HG03159 (cell line): ENCODE measurements around the gene ALS2.
"Not testable (repeated sequence)": the region's sequence is repeated elsewhere in the genome, so short reads cannot be mapped to it uniquely, and the experiment has no call there.

Experiments
- ATAC-seq: cut with Tn5 transposase; IDR thresholded peaks from one replicate; pipeline ENCODE4 v1.9.1; 2021; ENCODE audit warnings: mild to moderate bottlenecking, moderate library complexity; ENCODE audit not compliant: unreplicated experiment

ALS2 gene

DNA sequence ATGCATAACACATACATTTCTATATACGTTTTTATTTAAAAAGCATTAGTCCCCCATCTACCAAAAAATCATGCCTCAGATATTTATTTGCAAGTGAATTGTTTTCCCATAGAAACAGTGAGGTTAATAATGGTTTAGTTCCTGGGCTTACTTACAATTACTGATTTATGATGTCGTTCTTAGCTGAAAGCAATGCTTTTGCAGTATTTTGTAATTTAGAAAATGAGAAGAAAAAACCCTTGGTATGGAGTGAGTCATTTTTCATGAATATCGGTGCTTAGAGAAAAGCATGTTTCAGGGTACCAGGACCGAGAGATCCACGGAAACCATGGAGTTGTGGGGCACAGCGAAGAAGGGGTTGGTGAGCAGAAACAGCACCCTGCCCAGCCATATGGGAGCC lies 13.6 kb upstream of the ALS2 start:
- no peak for ATAC-seq

DNA sequence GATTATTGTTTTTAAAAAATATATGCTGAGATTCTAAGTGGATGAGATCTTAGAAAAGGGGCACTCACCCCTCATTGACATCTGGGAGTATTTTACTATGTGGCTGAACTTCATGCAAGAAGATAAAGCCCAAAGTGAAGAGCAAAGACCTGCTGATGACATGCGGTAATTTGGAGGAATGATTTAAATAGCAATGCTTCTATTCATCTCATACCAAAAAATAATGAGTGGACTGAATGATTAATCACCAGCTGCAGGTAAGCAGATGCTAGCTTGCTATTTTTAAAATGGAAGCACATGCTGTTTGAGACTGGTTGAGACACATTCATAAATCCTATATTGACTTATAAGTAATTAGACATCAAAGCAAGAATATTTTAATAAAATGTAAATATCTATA lies 12.9 kb upstream of the ALS2 start:
- ATAC-seq, result no peak

DNA sequence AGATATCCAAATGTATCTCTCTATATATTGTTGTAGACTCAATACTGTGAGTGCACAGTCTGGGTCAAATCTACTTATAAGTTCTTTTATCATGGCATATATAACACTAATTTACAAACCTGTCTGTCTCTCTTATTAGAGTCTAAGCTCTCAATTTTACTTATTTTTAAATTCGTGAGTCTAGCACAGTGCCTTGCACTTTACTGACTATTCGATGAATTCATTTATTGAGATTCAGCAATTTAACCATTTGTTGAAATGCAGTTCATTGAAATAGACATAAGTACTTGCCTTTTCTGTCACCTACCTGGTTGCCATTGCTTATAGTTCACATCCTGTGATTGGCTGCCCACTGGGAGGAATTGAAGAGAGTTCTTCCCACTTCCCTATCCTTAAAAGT lies 10.3 kb upstream of the ALS2 start:
- no peak for ATAC-seq

DNA sequence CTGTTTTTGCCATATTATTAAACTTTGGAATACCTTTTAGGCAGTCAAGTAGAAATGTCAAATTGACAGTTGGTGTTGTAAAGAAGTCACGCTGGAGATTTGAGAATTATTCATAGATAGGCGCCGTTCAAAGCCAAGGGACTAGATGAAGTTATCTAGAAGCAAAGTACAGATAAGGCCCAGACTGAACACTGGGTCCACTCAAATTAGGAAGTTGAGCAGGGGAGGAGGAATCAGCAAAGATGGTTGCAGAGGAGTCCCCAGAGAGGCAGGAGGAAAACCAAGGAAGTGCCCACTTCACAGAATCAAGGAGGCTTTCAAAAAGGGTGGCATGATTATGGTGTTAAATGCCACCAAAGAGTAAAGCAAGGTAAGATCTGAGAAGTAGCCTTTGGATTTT lies 9.6 kb upstream of the ALS2 start:
- no peak for ATAC-seq

DNA sequence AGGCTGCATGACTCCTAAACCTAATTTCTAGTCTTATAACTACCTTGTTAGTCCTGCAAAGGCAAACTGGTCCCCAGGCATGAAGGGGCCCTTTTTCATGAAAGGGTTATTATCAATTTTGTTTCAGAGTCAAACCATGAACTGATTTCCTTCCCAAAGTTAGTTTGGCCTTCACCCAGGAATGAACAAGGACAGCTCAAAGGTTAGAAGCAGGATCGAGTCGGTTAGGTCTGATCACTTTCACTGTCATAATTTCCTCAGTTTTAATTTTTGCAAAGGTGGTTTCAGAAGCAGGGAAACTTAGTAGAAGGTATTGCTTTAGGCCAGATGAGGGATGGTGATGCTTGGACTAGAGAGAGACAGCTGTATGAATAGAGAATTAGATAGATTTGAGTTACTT lies 8.7 kb upstream of the ALS2 start:
- ATAC-seq, result no peak

DNA sequence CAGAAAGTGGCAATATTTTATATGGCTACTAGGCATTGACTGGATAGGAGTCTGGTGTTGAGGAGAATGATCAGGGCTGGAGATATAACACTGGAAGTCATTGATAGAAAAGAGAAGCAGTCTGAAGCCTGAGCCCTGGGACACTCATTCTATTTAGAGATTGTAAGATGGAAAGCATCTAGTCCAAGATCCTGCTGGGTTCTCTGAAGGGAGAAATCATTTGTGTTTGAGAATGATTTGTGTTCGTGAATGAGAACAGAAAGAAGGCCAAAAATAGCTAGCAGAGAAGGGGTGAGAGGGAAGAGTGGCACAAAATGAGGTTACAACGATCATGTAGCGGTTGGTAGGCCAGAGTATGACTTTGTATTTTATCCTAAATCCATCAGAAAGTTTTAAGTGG lies 7.6 kb upstream of the ALS2 start:
- ATAC-seq, result no peak

DNA sequence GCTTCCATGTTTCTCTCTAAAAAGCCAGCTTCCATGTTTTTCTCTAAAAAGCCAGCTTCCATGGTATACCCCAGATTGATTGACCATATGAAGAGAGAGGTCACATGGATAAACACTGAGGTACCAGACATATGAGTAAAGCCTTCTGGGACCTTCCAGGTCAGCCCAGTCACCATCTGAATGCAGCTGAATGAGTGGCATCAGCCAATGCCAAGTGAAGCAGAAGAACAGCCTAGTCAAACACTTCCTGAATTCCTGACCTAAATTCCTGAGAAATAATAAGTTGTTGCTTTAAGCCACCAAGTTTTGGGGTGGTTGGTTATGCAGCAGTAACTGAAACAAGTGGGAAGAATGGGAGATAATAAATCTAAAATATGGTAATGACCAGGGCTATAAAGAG lies 5.7 kb upstream of the ALS2 start:
- no peak for ATAC-seq

DNA sequence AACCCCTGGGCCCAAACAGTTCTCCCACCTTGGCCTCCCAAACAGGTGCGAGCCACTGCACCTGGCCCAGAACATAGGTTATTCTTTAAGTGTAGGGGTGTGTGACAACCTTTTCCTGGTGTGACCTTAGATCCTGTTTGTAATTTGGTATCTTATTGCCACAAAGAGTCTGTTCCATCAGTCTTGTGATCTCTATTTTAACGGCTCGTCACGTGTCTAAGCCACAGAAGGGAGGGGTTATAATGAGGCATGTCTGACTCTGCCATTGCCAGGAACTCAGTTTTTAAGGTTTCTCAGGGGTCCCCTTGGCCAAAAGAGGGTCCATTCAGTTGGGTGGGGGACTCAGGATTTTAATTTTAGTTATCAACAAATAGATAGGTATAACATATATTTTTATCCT lies 4.4 kb upstream of the ALS2 start:
- ATAC-seq, result no peak

DNA sequence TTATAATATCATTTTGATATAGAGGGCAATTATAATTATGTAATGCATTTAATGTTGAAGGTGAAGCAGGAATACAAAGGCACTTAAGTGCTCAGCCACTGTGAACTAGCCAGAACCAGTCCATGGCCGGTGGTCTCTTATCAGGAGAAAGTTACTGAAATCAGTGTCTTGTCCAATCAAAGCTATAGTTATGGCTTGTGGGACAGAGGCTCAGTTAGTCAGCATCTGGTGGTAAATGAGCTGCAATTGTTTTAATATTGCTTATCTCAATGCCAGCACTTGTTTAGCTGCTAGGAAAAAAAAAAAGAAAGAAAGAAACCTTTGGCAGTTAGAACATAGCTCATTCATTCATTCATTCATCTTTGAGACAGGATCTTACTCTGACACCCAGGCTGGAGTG lies 3.8 kb upstream of the ALS2 start:
- no peak for ATAC-seq

DNA sequence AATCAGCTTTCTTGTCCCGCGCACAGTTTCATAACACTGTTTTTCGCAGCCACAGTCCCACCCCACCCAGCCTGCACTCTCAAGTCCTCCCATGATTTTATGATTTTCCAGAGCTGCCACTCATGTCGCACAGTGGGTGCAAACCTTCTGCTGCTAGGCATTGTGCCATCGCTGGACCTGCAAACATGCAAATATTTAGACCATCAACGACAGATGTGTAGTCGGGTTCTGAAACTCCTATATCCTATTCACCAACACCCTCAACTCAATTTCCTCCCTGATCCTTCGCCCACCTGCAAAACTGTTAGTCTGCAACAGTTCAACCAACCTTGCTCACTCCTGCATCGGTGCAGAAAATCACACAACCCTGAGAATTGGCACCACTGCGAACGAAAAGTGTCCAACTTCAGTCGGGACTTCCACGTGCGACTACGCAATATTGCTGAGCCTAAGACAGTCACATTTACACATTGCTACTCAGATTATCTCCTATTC lies 871 bp upstream of the ALS2 start:
- ATAC-seq, result no peak

DNA sequence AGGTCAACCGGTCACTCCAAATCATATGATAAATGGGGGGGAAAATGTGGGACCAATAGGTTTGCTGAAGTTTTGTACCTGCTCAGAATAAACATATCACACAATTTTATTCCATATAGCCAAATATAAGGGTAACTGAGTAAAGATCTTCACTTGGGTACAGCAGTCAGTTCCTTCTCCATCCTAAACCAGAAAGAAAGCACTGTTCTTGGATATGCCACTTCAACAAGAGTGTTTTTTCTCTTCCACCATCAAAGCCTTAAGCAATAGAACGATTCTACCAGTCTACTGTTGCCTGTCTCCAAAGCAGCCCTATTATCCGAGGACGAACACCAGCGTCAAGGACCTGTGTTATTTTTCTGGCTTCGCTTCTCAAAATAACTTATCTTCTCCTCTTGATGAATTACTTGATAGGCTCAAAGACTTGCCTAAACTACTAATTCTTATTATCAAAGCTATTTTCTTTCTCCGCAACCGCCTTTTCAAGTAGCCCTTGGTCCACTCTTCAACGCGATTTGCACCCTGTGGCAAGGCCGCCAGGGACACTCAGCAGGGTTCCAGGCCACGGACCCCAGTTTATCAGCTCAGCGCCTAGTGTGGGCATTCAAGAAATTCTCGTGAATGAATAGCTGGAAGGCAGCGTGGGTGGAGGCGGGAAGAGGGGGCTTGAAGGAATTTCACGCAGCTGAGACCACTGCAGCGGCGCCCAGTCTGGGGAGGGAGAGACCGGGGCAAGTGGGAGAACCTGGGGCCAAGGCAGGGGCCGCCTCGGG lies 646 bp downstream of the ALS2 start:
- no peak for ATAC-seq

DNA sequence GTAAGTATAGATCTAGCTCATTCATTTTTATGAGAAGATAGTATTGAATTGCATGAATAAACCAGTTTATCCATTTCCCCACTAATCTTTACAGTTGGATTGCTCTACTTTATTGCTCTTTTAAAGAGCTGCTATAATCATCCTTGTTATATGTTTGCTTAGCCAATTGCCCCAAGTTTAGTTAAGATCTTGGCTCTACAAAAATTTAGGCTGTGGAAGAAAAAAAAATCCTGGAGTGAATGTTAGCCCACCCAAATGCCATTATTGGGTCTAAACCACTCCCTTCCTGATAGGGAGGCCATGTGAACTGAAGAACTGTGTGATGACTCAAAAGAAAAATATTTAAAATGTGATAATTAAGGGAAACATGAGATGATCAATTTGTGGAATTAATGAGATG lies 2.9 kb downstream of the ALS2 start:
- no peak for ATAC-seq

DNA sequence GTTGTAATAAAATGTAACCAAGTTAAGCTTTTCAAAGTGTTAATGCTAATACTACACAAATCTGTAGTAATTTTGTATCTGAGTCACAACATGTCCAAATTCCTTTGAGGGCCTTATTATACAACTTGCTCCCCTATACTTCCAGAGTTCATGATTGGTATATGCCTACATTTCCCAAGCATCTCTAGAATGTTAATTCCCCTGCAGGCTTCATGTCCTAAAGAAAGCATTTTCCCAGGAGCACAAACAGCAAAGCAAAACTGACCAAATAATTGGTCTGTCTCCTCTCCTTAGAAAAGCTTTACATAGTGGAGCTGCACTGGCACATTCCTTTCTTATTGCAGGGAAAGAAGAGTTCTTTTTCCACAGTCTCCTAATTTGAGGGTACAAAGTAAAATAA lies 3.7 kb downstream of the ALS2 start:
- ATAC-seq, result no peak

DNA sequence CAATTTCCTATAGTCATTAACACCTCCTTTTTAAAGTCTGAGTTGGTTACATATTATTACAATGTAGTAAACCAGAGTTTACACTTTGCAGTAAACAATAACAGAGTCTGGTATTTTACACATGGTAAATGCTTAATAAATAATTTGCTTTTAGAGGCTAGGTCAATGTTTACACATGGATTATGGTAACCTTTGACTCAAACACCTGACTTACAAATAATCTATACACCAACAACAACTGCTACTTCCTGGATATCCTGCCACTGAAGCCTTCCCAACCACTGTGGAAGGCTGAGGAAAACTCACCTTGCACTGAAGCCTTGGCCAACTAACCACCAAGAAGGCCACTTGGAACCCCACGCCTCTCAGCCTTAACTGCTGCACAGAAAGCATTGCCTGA lies 5.4 kb downstream of the ALS2 start:
- no peak for ATAC-seq

DNA sequence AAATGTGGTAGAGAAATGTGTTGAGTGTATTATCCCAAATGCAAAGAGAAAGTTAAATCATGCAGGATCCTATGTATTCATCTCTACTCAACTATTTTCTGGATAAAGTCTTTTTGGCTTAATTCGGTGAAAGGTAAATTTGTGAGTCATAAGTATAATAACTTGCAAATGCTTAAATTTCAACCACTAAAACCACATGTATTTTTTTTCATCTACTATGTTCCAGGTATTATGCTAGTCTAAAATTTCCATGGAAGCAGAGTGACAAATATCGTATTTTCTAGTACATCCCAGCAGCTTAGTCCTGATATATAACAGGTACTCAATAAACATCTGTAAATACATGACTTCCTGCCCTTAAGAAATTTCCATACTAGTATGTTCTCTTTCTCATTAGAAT lies 6.2 kb downstream of the ALS2 start:
- no peak for ATAC-seq

DNA sequence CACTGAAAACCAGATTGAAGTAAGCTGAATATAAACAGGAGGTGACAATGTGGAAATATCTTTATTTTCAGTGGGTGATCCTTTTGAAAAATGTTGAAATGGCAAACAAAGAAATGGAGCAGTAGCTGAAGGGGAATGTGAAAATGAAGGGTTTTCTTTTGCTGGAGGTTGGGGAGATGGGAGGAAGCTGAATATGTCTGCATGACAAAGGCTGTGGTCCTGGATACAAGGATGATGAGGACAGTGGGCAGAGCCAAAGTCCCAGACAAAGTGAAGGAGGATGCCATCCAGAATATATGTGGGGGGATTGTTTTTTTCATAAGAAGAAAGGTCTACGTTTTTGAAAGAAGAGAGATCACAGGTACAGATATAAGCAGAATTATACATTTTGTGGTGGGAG lies 6.7 kb downstream of the ALS2 start:
- no peak for ATAC-seq

DNA sequence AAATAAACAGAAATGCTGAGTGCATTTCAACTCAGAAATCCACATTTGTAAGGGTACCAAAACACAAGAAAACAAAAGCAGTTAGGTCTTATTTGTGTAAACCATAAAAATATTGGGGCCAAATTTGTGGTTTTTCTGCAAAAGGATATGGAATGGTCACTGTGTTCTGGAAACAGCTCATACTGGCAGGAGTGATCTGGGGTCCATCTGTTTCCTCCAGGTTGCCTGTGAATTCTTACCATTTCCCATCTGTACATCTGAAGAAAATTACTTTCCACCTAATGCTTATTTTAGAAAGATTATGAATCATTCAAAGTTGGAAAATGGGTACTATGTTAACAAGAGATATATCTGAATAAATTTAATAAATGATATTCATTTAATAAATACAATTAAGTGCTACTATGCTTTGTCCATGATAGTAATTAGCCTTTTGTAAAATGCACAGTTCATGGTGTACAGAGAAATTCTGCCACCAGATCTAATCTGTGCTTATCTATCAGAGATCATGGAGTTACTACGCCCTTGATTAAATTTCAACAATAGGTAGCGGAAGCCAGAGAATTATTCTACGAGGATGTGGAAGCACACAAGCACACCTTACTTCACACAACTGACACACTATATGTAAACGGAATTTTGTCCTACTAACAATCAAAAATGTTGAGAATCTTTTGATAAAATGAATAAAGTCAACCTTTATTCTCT lies 10.9 kb downstream of the ALS2 start:
- ATAC-seq, result no peak

DNA sequence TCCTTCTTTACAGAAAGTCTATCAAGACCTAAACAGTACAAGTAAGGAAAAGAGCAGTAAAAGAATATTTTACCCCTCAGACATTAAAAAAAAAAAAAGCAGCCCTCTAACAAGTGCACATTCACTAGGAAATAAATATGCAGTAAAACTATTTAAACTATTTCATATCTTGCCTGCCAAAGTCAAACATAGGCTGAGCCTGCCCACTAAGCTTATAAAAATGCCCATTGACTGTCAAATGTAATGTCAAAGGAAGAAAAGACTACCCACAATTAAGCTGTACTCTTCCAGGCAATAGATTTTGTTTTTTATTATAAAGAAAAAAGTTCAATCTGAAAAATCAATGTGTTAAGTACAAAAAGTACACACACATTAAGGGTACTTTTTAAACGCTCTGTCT lies 11.8 kb downstream of the ALS2 start:
- ATAC-seq, result no peak

DNA sequence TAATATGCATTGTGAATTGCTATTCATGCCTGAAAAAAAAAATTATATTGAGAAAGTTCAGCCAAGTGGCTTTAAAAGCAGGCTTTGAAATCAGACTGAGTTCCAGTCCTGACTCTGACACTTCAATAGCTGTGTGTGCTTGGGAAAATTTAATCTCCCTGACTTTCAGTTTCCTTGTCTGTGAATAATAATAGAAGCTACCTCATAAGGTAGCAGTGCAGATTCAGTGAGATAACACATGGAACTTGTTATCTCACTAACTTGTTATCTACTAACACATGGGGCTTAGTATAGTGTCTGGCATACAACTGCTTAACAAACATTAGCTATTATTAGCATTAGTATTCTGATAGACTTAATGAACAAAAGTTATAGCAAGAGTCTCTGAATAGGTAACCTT lies 14.9 kb downstream of the ALS2 start:
- ATAC-seq, result no peak

DNA sequence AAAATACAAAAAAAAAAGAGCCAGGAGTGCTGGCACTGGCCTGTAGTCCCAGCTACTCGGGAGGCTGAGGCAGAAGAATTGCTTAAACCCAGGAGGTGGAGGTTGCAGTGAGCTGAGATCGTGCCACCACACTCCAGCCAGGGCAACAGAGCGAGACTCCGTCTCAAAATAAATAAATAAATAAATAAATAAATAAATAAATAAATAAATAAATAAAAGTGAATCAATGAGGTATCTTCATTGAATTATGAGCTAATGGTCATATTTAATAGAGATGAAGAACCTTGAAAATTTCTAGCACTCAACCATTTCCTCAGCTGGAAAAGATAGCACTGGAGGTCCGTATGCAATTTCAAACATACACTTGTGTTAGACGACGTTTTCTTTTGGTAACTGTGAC lies 16.3 kb downstream of the ALS2 start:
- ATAC-seq, result not testable (repeated sequence)

DNA sequence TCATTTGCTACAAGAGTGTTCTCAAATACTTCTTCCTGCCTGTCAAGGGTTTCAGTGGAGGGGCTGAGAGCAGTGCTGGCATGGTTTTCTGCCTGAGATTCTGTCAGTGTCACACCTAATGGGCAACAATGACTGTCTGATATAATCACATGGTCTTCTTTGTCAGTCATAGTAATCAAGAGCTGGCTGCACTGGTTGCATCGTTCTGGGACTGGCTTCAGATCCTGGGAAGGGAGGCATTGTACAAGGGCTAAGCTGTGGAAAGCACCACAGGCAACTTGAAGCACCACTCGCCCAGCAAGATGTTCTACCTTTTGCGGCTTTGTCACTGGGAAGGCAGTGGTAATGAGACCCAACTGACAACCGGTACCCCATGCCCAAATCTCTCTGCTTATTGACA lies 19.6 kb downstream of the ALS2 start:
- ATAC-seq, result no peak

DNA sequence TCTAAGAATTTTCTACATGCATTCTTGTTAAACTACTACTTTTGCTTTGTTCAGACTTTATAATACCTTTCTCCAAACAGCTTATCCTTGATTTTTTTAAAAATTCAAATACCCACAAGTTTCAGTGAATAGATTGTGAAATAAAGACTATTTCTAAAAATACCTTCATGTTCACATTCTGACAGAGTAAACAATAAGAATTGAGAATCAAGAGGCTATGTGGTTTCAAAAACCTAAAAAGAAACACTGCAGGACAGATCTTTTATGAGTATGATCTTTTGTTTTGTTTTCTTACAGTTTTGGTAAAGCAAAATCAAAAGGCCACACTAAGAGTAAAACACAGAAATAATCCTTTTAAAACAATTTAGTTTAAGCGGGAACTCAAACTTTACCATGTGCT lies 21.2 kb downstream of the ALS2 start:
- ATAC-seq, result no peak

DNA sequence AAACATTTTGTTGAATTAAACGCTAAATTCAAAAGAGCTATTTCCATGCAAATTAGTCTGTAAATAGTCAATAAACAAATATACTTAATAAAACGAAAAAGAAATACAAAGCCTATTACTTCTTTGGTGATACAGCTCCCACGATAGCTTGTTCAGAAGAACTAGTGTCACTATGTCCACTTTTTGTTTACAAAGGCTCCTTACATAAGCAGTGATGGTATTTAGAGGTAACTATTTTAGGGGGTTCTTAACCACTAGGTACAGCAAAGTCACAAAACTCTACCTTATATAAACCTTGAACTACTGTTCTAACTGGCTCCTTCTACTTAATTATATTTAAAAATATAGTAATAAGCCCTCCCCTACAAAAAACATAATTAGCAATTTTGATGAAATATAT lies 21.9 kb downstream of the ALS2 start:
- no peak for ATAC-seq
